HG02798 (cell line): Measurements from ENCODE around the gene SLC6A15.

Experiments
- ATAC-seq: cut with Tn5 transposase; IDR thresholded peaks from one replicate; pipeline ENCODE4 v1.9.1; 2021; ENCODE audit warnings: mild to moderate bottlenecking; ENCODE audit not compliant: unreplicated experiment, poor library complexity

Gene SLC6A15

GRCh38 chr12:84875241-84875640 lies 37.4 kb downstream of the SLC6A15 start:
- no peak for ATAC-seq

GRCh38 chr12:84874825-84875139 lies 37.8 kb downstream of the SLC6A15 start:
- no peak for ATAC-seq

DNA sequence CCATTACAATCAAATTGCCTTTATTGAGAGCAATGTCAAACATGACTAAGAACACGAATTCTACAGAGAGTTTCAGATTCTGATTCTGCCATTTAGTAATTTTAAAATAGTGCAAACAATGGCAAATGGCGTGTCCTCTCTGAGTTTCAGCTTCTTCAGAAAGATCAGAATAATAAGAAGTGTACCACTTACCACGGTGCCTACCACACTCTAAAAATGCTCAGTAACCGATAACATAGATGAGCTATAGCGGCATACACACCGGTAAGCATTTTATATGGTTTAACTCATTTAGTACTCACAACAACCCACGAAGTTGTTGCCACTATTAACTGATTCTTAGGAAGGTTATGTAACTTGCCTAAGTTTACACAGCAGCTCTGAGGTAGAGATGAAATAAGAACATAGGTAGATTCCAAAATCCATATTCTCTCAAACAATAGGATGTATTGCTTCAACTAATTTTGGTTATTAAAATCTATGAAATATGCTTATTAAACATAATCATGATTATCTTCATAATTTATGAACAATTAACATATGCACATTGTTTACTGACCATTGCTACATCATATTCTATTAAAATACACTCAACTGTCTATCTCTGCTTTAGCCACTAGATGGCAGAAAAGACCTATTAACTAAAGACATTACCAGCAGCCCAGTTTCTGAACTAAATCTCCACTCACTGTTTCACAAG lies 38.3 kb downstream of the SLC6A15 start:
- ATAC-seq, result peak; percentile 97

- no peak for ATAC-seq
These were observed 50.4 kb downstream of the SLC6A15 start for GRCh38 chr12:84862186-84862585.

- no peak for ATAC-seq
These were observed 51.9 kb downstream of the SLC6A15 start for GRCh38 chr12:84860718-84861117.

- ATAC-seq, result no peak
These were observed 53.8 kb downstream of the SLC6A15 start for GRCh38 chr12:84858796-84859195.

DNA sequence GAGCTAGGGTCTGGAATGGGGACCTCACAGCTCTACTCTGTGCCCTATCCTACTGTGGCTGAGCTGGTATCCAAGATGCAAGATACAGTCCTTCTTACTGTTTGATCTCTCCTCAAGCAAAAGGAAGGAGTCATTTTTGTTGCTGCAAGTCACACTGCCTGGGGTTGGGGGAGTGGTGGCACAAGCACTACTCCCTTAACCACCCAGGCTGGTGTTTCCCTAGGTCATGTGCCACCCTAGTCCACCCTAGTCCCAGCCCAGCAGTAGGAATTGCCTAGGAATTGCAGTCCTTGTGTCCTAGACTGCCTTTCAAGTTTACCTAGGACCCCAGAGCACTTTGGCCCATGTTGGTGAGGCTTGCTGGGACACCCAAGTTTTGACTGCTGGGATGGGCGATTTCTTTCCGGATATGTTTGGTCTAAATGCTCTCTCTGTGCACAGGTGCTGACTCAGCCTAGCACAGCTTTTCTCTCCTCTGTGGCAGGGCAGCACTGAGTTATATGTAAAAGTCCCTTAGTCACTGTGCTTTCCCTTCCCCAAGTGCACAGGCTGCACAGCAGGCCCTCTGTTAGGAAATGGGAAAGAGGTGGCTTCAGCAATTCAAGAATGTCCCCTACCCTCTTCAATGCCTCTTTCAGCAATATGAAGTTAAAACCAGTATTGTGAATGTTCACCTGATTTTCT lies 54.9 kb downstream of the SLC6A15 start:
- ATAC-seq, result no peak

- ATAC-seq, result no peak
These were observed 56.3 kb downstream of the SLC6A15 start for GRCh38 chr12:84856156-84856900.

GRCh38 chr12:84843593-84844144 lies 68.9 kb downstream of the SLC6A15 start:
- no peak for ATAC-seq

GRCh38 chr12:84842406-84843013 lies 70.1 kb downstream of the SLC6A15 start:
- ATAC-seq, result peak; percentile 88

- ATAC-seq, result no peak
These were observed 71.0 kb downstream of the SLC6A15 start for GRCh38 chr12:84841591-84841990.

DNA sequence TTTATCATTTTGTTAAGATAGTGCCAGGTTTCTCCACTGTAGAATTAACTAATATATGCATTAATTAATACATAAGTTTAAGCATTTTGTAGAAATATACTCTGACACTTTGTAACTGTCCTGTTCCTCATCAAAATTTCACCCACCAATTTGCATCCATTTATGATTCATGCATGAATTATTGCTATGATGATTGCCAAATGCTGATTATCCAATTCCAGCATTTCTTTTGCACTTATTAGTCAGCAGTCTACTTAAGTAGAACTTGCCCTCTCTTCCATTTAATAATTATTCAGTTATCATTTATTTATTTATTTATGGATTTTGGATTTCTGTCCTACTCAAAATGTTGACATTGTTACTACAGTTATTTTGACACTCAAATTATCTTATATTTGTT lies 72.2 kb downstream of the SLC6A15 start:
- ATAC-seq, result no peak

DNA sequence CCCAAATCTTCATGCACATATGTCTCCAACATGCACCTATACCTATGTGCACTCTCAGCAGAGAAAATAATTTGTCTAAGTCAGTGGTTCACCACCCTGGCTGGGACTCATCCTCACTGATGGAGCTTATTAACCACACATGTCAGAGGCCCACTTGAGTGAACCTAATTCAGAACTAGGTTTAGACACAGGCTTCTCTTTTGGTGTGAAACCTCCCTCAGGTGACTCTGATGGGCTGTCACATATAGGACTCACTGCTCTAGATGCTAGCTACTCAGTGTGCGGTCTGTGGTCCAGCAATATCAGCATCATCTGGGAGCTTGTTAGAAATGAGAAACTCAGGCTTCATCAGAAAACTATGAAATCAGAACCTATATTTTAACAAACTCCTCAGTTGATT lies 85.7 kb downstream of the SLC6A15 start:
- no peak for ATAC-seq

DNA sequence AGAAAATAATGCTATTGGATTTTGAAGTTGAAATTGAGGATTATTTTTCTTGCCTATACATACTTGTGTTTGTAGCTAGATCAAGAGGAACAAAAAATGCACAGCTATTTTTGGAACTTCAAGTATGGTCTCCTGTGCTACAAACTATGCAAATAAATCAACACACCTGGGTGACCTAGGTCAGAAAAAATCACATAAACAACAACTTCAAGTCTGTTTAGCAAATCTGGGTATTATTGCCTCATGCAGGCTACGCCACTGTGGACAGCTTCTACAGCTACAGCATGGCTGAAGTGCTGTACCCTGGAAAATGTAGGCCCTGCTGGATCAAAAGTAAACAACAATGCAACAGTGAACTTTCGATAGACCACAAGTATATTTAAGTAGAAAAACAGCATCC lies 87.5 kb downstream of the SLC6A15 start:
- no peak for ATAC-seq

- ATAC-seq, result peak; percentile 50
These were observed 90.1 kb downstream of the SLC6A15 start for GRCh38 chr12:84822525-84822924.

- no peak for ATAC-seq
These were observed 95.5 kb downstream of the SLC6A15 start for GRCh38 chr12:84816916-84817695.

- ATAC-seq, result peak; percentile 27
These were observed 97.8 kb downstream of the SLC6A15 start for GRCh38 chr12:84814664-84815245.

DNA sequence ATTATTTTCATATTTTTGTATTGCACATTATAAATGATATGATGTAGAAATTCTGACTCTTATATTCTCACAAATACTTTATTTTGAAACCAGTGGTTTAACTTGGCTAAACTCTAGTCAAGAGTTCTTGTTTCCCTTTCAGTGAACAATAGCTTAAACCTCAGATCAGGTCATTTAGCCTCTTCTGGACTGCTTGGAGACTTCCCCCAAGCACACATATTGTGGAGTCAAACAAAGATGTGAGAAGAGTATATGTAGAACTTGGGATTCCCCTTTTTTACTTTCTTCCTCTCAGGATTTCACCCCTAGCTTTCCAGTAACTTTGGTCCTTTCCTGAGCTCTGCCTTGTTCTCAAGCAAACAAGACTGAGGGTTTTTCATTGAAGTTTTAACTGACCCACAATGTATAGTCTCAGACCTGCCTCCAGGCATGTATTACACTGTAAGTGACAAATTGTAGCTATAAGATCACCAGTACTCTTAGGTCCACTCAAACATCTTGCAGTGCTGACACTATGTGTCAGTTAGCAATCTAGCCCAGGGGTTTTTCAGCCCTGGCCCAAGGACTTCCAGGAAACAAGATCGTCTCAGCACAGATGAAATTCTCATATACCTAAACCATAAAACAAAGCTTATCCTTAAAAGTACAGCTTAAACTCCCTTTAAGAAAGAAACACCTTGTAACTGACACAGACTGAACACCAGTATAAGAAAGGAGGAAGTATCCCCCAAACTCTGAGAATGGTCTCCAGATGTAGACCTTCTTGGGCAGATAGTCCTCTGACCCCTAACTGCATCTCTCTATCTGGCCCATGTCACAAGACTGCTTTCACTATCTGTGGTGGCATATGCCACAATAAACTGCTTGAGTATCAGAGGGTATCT lies 98.6 kb downstream of the SLC6A15 start:
- ATAC-seq, result peak; percentile 48

- no peak for ATAC-seq
These were observed 101.3 kb downstream of the SLC6A15 start for GRCh38 chr12:84811291-84811690.
